CD4-positive, alpha-beta memory T cell (primary cell): Measurements from ENCODE around the gene TRIM47. TPM values are rescaled to one million over a fixed set of nuclear protein-coding genes. Genes with fewer than 3 reads are reported as not detected.
A peak's percentile ranks its signal among the peaks of the same experiment; 100 is the strongest.

ENCODE experiments used
- CTCF ChIA-PET: fragments of 350-600 bp; sonication (Branson Sonifier 250); formaldehyde crosslinking; loops from one replicate; lab custom pipeline; 2021; ENCODE audit warnings: inconsistent platforms; ENCODE audit not compliant: partially characterized antibody; lab: Charles Lee
- POLR2A ChIA-PET: fragments of 350-600 bp; sonication (Branson Sonifier 250); formaldehyde crosslinking; loops from one replicate; lab custom pipeline; 2021; ENCODE audit not compliant: partially characterized antibody; lab: Charles Lee
- DNase-seq, 5 donors: peaks; one replicate each; pipeline versions ENCODE4 v3.0.0 to v3.0.0-alpha.2; 2020 to 2022; ENCODE audit warnings: mixed read lengths in 1 of 5
- H3K27ac ChIP-seq: one replicate; pipeline ENCODE4 v1.7.0; 2013; ENCODE audit warnings: low read depth, low read length
- H3K27me3 ChIP-seq: 2 replicates; pipeline ENCODE4 v1.7.0; 2013; ENCODE audit warnings: mild to moderate bottlenecking, low read length, moderate library complexity; ENCODE audit not compliant: insufficient read depth
- H3K36me3 ChIP-seq: 2 replicates; pipeline ENCODE4 v1.7.0; 2013; ENCODE audit warnings: mild to moderate bottlenecking, low read length, moderate library complexity; ENCODE audit not compliant: insufficient read depth
- H3K4me1 ChIP-seq: 2 replicates; pipeline ENCODE4 v1.7.0; 2013; ENCODE audit warnings: mild to moderate bottlenecking, low read length, moderate library complexity; ENCODE audit not compliant: insufficient read depth
- H3K4me3 ChIP-seq, 2 donors: one replicate each; pipeline ENCODE4 v1.7.0; 2013; ENCODE audit warnings: low read length in 2 of 2, mild to moderate bottlenecking in 1 of 2
- H3K9me3 ChIP-seq, 2 donors: one replicate each; pipeline ENCODE4 v1.7.0; 2013; ENCODE audit warnings: low read length in 2 of 2, control low read depth in 1 of 2; ENCODE audit not compliant: control insufficient read depth in 1 of 2
- H3K27ac Mint-ChIP-seq, 7 donors: one replicate each; pipeline ENCODE4 v1.8.0; 2020 to 2021; ENCODE audit warnings: mixed read lengths in 7 of 7, mild to moderate bottlenecking in 6 of 7, inconsistent platforms in 3 of 7, moderate library complexity in 3 of 7
- H3K27me3 Mint-ChIP-seq, 2 donors: one replicate each; pipeline ENCODE4 v1.8.0; 2020 to 2021; ENCODE audit warnings: mixed read lengths in 2 of 2
- H3K36me3 Mint-ChIP-seq, 2 donors: one replicate each; pipeline ENCODE4 v1.8.0; 2020 to 2021; ENCODE audit warnings: mixed read lengths in 2 of 2, inconsistent platforms in 1 of 2, mild to moderate bottlenecking in 1 of 2
- H3K4me1 Mint-ChIP-seq, 4 donors: one replicate each; pipeline ENCODE4 v1.8.0; 2020 to 2021; ENCODE audit warnings: mixed read lengths in 4 of 4, mild to moderate bottlenecking in 1 of 4
- H3K4me3 Mint-ChIP-seq, 8 donors: one replicate each; pipeline ENCODE4 v1.8.0; 2020 to 2021; ENCODE audit warnings: mixed read lengths in 8 of 8, mild to moderate bottlenecking in 7 of 8, moderate library complexity in 6 of 8, inconsistent platforms in 3 of 8
- H3K9me3 Mint-ChIP-seq, 8 donors: one replicate each; pipeline ENCODE4 v1.8.0; 2020 to 2021; ENCODE audit warnings: mixed read lengths in 8 of 8, mild to moderate bottlenecking in 5 of 8, inconsistent platforms in 3 of 8, moderate library complexity in 1 of 8
- intact Hi-C: fragments of 100-400 bp; cut with micrococcal nuclease; formaldehyde crosslinking; loops from one replicate; pipeline ENCODE4 v1.15.1; 2023
- polyA plus RNA-seq, 2 donors: library from polyadenylated mRNA; unstranded; fragments of 300-500 nt; fragmentation: Illumina TruSeq; gene quantifications; one replicate each; pipeline ENCODE4 v1.2.3, GENCODE V29; 2021
- total RNA-seq, 2 experiments: library from RNA; stranded (reverse); gene quantifications; one replicate each; pipeline ENCODE4 v1.2.3, GENCODE V29; 2021

Gene TRIM47
- total and polyA plus RNA-seq, 4 experiments from 2014 or later = 11.2 to 26.8 (median 20.0) TPM

GRCh38 chr17:75825748-75826370, 52.5 kb downstream of the TRIM47 start:
- CTCF ChIA-PET = interaction anchor here (1.0 to 3.9 kb wide), 12 partner anchors 11 to 75 kb away, joined by 3 to 25 read pairs (median 6); partner anchors contain the start of genes GALK1, TRIM65 and UNK
- no peak overlapping the region for H3K27ac ChIP-seq
- H3K27ac Mint-ChIP-seq = peak overlapping the region in 3 of 7 donors; percentile 43 to 51 (median 47)

GRCh38 chr17:75825149-75825552, 53.2 kb downstream of the TRIM47 start:
- peaks cover 26% of the 10 kb centered on the region for H3K36me3 ChIP-seq
- Mint-ChIP-seq H3K27ac (peak overlapping the region in 1 of 7 donors; percentile 41), H3K27me3 (no peaks in the 10 kb centered on the region), H3K9me3 (no peaks in the 10 kb centered on the region), H3K36me3 (peaks cover 13 to 37% of the 10 kb centered on the region in 2 donors), H3K4me1 (peaks cover 14 to 30% (median 23%) of the 10 kb centered on the region in 4 donors), H3K4me3 (no peak overlapping the region)
- H3K27me3 ChIP-seq = no peaks in the 10 kb centered on the region
- H3K9me3 ChIP-seq = no peaks in the 10 kb centered on the region
- no peak overlapping the region for H3K4me3 ChIP-seq
- no peak overlapping the region for H3K27ac ChIP-seq
- intact Hi-C loops = no loop called here
- CTCF ChIA-PET = interaction anchor here (1.0 to 3.9 kb wide), 8 partner anchors 10 to 72 kb away, joined by 3 to 25 read pairs (median 13); partner anchors contain the start of genes GALK1, TRIM65 and UNK
- POLR2A ChIA-PET = interaction anchor here (0.7 to 26.2 kb wide), 8 partner anchors 8 to 72 kb away, joined by 3 to 556 read pairs (median 6); partner anchors contain the start of genes UNC13D, UNK and WBP2
- no peak for DNase-seq
- peaks cover 33% of the 10 kb centered on the region for H3K4me1 ChIP-seq

More at GRCh38 chr17:75825748-75826370, 52.5 kb downstream of the TRIM47 start:
- no peaks in the 10 kb centered on the region for H3K27me3 ChIP-seq
- H3K4me3 Mint-ChIP-seq = no peak overlapping the region
- no peaks in the 10 kb centered on the region for H3K9me3 ChIP-seq
- H3K4me1 Mint-ChIP-seq = peaks cover 14 to 29% (median 22%) of the 10 kb centered on the region in 4 donors
- H3K9me3 Mint-ChIP-seq = no peaks in the 10 kb centered on the region
- POLR2A ChIA-PET = interaction anchor here (0.7 to 26.2 kb wide), 9 partner anchors 9 to 72 kb away, joined by 3 to 556 read pairs (median 11); partner anchors contain the start of genes GALK1, UNC13D, UNK and WBP2
- H3K36me3 ChIP-seq = peaks cover 32% of the 10 kb centered on the region
- H3K4me1 ChIP-seq = peaks cover 33% of the 10 kb centered on the region
- H3K27me3 Mint-ChIP-seq = no peaks in the 10 kb centered on the region
- H3K36me3 Mint-ChIP-seq = peaks cover 10 to 39% of the 10 kb centered on the region in 2 donors
- DNase-seq = no peak
- intact Hi-C loops = no loop called here
- H3K4me3 ChIP-seq = no peak overlapping the region

GRCh38 chr17:75824666-75825065, 53.7 kb downstream of the TRIM47 start:
- H3K27ac Mint-ChIP-seq = peak overlapping the region in 2 of 7 donors; percentile 22 to 59
- no peak overlapping the region for H3K27ac ChIP-seq

More at GRCh38 chr17:75824666-75825065, 53.7 kb downstream of the TRIM47 start:
- Mint-ChIP-seq H3K9me3 (no peaks in the 10 kb centered on the region), H3K4me3 (no peak overlapping the region), H3K27me3 (no peaks in the 10 kb centered on the region), H3K4me1 (peaks cover 14 to 30% (median 23%) of the 10 kb centered on the region in 4 donors), H3K36me3 (peaks cover 16 to 37% of the 10 kb centered on the region in 2 donors)
- DNase-seq = no peak
- intact Hi-C loops = no loop called here
- Histone ChIP-seq H3K4me3 (no peak overlapping the region), H3K9me3 (no peaks in the 10 kb centered on the region), H3K36me3 (peaks cover 22% of the 10 kb centered on the region), H3K4me1 (peaks cover 33% of the 10 kb centered on the region), H3K27me3 (no peaks in the 10 kb centered on the region)
- CTCF ChIA-PET = interaction anchor here (1.2 to 3.1 kb wide), 4 partner anchors 23 to 72 kb away, joined by 4 to 20 read pairs (median 12); partner anchors contain the start of genes GALK1, TRIM65 and UNK
- POLR2A ChIA-PET = interaction anchor here (0.7 to 26.2 kb wide), 8 partner anchors 8 to 71 kb away, joined by 3 to 556 read pairs (median 6); partner anchors contain the start of genes UNC13D, UNK and WBP2

Other genes with a start within 250 kb of the TRIM47 start
- not detected for gene SMIM5, start 245.1 kb downstream of the TRIM47 start, total RNA-seq
- not detected for gene SMIM5, start 245.1 kb downstream of the TRIM47 start, polyA plus RNA-seq
- gene RECQL5, start 211.4 kb downstream of the TRIM47 start, total RNA-seq = 10 to 100 TPM; 58.3 to 59.1 TPM
- gene RECQL5, start 211.4 kb downstream of the TRIM47 start, polyA plus RNA-seq = 10 to 100 TPM in 1 of 2 donors, 1 to 10 TPM in 1; 6.4 to 16.7 TPM
- 100 to 1,000 TPM; 115 to 119 TPM for gene SAP30BP, start 211.2 kb downstream of the TRIM47 start, total RNA-seq
- 10 to 100 TPM; 69.9 to 80.4 TPM for gene SAP30BP, start 211.2 kb downstream of the TRIM47 start, polyA plus RNA-seq
- 1 to 10 TPM in 1 of 2 experiments, under 1 TPM in 1; 0.67 to 1.2 TPM for gene ITGB4, start 157.1 kb downstream of the TRIM47 start, total RNA-seq
- under 1 TPM; 0.25 to 0.91 TPM for gene ITGB4, start 157.1 kb downstream of the TRIM47 start, polyA plus RNA-seq
- 10 to 100 TPM; 25.7 to 25.9 TPM for gene GALK1, start 113.4 kb downstream of the TRIM47 start, total RNA-seq
- 10 to 100 TPM; 17.5 to 18.1 TPM for gene GALK1, start 113.4 kb downstream of the TRIM47 start, polyA plus RNA-seq
- 10 to 100 TPM; 45.8 to 48.1 TPM for gene UNK, start 93.8 kb downstream of the TRIM47 start, total RNA-seq
- 10 to 100 TPM; 22.2 to 22.9 TPM for gene UNK, start 93.8 kb downstream of the TRIM47 start, polyA plus RNA-seq
- 100 to 1,000 TPM; 161 to 171 TPM for gene UNC13D, start 34.2 kb downstream of the TRIM47 start, total RNA-seq
- gene UNC13D, start 34.2 kb downstream of the TRIM47 start, polyA plus RNA-seq = 10 to 100 TPM; 39.6 to 78.9 TPM
- gene WBP2, start 23.2 kb downstream of the TRIM47 start, total RNA-seq = 100 to 1,000 TPM; 159 to 160 TPM
- 100 to 1,000 TPM in 1 of 2 donors, 10 to 100 TPM in 1; 80.3 to 127 TPM for gene WBP2, start 23.2 kb downstream of the TRIM47 start, polyA plus RNA-seq
- 10 to 100 TPM; 36.5 to 36.9 TPM for gene TRIM65, start 18.4 kb upstream of the TRIM47 start, total RNA-seq
- gene TRIM65, start 18.4 kb upstream of the TRIM47 start, polyA plus RNA-seq = 10 to 100 TPM; 17.7 to 28.8 TPM
- gene MRPL38, start 26.3 kb upstream of the TRIM47 start, total RNA-seq = 100 to 1,000 TPM; 126 to 142 TPM
- 10 to 100 TPM; 59.1 to 89.0 TPM for gene MRPL38, start 26.3 kb upstream of the TRIM47 start, polyA plus RNA-seq
- gene FBF1, start 62.5 kb upstream of the TRIM47 start, total RNA-seq = 10 to 100 TPM; 39.6 to 42.7 TPM
- gene FBF1, start 62.5 kb upstream of the TRIM47 start, polyA plus RNA-seq = 1 to 10 TPM; 3.7 to 4.0 TPM
- gene ACOX1, start 100.6 kb upstream of the TRIM47 start, total RNA-seq = 10 to 100 TPM; 30.4 to 31.7 TPM
- gene ACOX1, start 100.6 kb upstream of the TRIM47 start, polyA plus RNA-seq = 10 to 100 TPM; 10.2 to 14.4 TPM
- 10 to 100 TPM; 10.2 to 16.1 TPM for gene TEN1, start 100.7 kb upstream of the TRIM47 start, total RNA-seq
- gene TEN1, start 100.7 kb upstream of the TRIM47 start, polyA plus RNA-seq = 10 to 100 TPM; 13.1 to 20.2 TPM
- gene CDK3, start 122.3 kb upstream of the TRIM47 start, total RNA-seq = 1 to 10 TPM; 9.6 to 9.7 TPM
- 1 to 10 TPM; 1.0 to 1.1 TPM for gene CDK3, start 122.3 kb upstream of the TRIM47 start, polyA plus RNA-seq
- not detected for gene EVPL, start 148.7 kb upstream of the TRIM47 start, total RNA-seq
- gene EVPL, start 148.7 kb upstream of the TRIM47 start, polyA plus RNA-seq = not detected
- 10 to 100 TPM; 86.5 to 92.4 TPM for gene SRP68, start 193.9 kb upstream of the TRIM47 start, total RNA-seq
- 10 to 100 TPM; 59.1 to 84.9 TPM for gene SRP68, start 193.9 kb upstream of the TRIM47 start, polyA plus RNA-seq
- gene GALR2, start 196.2 kb upstream of the TRIM47 start, total RNA-seq = not detected
- gene GALR2, start 196.2 kb upstream of the TRIM47 start, polyA plus RNA-seq = under 1 TPM in 1 of 2 donors, not detected in 1; 0.37 TPM
- gene ZACN, start 200.6 kb upstream of the TRIM47 start, total RNA-seq = under 1 TPM in 1 of 2 experiments, not detected in 1; 0.35 TPM
- 1 to 10 TPM in 1 of 2 donors, not detected in 1; 1.0 TPM for gene ZACN, start 200.6 kb upstream of the TRIM47 start, polyA plus RNA-seq
- gene EXOC7, start 225.2 kb upstream of the TRIM47 start, total RNA-seq = 100 to 1,000 TPM; 183 to 184 TPM
- gene EXOC7, start 225.2 kb upstream of the TRIM47 start, polyA plus RNA-seq = 10 to 100 TPM; 36.2 to 66.9 TPM